GM15510 (cell line): ENCODE data around the gene SRC.

Experiments used
- POLR2A ChIP-seq: IDR thresholded peaks from 3 replicates; pipeline ENCODE4 v1.6.1; 2011; ENCODE audit warnings: borderline replicate concordance; ENCODE audit not compliant: insufficient read length; ENCODE audit errors: extremely low read depth

Gene SRC

DNA sequence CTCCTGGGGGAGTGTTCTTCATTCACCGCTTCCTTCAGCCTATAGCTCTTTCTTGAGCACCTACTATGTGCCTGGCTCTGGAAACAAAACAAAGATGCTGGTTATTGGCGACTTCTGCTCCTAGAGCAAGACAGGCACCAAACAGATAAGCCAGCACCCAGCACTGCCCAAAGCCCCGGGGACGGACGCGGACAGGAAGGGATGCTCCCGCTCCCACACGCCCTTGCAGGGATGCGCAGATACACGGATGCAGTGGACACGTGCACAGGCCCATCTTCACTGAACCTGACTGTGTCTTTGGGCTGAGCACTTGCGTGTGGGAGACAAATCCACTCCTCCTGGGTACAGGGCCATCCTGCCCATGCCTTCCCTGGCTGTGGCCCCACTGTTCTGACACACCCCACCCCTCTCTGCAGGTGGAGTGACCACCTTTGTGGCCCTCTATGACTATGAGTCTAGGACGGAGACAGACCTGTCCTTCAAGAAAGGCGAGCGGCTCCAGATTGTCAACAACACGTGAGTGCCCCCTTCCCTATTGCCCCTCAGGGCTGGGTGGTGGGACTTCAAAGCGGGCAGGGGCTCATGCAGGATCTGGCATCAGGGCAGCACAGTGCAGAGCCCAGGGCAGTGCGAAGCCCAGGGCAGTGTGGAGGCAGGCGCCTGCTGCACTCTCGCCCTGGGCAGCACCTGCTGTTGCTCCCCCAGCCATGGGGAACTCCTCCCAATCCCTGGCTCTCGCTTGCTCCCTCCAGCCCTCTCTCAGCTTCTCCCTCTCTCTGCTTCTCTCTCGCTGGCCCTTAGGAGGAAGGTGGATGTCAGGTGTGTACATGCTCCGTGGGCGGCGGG lies 39.9 kb downstream of the SRC start:
- TF ChIP-seq POLR2A = no peak

DNA sequence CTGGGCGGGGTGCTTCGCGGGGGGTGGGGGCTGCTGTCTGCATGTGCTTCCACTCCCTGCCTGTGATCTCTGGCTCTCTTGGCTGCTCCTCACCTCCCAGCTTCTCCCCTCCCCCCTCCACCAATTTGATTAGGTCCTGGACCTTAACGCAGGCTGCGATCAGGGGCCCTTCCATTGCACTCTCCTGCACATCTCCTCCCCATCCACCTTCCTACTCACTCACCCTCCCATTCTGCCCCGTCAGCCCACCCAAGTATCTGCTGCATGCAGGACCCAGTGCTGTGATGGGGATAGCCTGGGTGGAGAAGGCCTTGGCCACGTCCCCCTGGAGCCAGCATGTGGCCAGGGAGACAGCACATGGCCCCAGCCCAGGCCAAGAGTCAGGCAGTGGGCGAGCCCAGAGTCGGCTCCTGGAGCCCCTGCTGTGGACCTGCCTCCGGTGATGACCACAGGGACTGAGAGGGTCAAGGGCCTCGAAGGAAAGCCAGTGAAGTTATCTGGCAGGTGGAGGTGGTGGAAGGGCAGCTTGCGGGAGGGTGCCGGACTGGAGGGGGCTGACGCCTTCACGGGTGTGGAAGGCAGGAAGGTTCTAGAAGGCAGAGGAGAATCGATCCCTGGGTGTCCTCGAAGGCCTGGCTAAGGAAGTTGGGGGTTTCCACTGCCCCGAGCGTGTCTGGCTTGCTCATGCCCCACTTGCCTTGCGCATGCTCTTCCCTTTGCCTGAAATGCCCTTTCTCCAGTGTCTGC lies 40.7 kb downstream of the SRC start:
- TF ChIP-seq POLR2A = no peak

DNA sequence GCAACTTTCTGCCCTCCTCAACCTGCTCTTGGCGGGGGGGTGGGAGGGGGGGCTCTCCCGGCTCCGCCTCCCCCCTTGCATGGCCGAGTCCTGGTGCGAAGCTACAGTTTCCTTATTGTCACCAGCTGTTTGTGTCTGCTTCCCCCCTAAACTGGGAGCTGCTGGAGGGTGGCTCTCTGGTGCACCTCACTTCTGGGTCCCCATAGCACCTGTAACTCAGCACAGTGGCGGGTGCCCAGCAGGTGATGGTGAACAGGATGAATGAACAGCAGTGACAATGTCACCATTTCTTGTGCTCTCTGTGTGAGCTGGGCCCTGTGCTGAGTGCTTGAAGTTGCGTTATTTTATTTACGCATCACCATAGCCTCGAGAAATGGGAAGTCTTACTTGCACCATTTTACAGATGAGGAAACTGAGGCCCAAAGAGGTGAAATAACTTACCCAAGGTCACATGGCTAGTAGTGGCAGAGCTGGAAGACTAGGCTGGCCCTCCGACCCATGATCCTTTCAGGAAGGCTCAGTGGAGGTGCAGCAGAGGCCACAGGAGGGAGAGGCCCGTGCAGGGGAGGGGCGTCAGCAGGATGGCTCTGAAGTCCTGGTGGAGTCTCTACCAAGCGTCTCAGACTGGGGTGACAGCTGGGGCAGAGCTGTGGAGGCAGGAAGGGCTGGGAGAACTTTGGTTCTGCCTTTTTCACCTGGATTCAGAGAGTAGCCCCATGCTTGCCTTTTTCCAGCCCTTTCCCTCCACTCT lies 41.8 kb downstream of the SRC start:
- TF ChIP-seq POLR2A = no peak

DNA sequence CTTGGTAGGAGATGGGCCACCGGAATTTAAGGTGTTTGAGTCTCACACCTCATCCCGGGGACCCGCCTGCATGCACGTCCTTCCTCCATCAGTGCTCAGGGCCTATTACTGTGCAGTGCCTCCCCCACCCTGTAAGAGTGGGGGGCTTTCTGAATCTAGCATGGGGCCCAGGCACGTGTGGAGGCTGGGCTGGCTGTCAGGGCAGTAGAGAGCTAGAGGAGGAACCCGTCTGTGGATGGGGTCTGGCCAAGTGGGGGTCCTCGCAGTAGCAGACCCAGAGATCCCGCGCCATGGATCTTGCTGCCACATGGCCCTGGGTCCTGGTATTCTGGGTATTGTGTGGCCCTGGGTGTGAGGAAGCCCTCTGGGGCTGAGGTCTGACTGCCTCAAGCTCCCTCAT lies 42.9 kb downstream of the SRC start:
- TF ChIP-seq POLR2A = no peak

DNA sequence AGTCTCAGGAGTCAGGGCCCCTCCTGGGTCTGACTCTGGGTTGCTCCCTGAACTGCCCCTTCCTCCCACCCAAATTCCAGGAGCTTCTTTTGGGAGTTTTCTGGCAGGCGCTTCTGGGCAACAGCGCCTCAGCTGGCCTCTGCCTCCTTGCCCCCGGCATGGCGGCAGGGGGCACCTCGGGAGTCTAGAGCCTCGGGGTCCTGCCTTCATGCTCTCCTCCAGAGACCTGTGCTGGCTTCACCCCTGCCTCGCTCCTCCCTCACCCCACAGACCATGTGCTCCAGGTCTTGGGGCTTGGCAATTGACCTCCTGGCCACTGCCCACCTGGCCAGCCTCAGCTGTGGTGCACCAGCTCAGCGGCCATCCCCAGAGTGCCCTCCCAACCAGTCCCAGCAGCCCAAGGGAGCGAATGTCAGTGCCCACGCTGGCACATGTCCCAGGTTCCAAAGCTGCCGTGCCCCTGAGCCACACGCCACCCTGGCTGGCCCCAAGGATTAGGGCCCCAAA lies 43.4 kb downstream of the SRC start:
- TF ChIP-seq POLR2A = no peak

DNA sequence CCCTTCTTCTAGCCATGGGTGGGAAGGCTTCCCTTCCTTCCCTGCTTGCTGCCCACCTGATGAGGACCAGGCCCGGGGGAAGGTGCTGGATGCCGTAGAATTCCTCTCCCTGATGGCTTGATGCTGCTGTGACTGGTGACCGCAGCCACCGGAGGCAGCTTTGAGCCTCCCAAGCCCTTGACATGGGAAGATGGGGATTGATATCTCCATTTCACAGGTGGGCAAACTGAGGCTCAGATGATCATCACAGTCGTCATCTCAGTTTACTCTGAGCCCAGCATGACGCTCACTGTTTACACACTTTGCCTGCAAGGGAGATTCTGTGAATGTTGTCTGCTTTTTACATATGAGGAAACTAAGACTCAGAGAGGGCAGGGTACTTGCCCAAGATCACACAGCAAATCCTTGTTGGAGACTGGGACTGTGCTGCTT lies 43.9 kb downstream of the SRC start:
- no peak for TF ChIP-seq POLR2A

DNA sequence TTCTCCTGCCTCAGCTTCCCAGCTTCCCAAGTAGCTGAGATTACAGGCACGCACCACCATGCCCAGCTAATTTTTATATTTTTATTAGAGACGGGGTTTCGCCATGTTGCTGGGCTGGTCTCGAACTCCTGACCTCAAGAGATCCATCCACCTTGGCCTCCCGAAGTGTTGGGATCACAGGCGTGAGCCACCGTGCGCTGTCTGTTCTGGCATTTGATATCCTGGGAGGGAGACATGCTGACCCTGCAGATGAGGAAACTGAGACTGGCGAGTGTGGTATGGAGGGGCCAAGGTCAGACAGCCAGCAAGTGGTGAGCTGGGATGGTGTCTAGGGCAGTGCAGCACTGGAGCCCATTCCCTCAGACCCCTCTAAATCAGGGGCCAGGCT lies 44.6 kb downstream of the SRC start:
- TF ChIP-seq POLR2A = no peak

DNA sequence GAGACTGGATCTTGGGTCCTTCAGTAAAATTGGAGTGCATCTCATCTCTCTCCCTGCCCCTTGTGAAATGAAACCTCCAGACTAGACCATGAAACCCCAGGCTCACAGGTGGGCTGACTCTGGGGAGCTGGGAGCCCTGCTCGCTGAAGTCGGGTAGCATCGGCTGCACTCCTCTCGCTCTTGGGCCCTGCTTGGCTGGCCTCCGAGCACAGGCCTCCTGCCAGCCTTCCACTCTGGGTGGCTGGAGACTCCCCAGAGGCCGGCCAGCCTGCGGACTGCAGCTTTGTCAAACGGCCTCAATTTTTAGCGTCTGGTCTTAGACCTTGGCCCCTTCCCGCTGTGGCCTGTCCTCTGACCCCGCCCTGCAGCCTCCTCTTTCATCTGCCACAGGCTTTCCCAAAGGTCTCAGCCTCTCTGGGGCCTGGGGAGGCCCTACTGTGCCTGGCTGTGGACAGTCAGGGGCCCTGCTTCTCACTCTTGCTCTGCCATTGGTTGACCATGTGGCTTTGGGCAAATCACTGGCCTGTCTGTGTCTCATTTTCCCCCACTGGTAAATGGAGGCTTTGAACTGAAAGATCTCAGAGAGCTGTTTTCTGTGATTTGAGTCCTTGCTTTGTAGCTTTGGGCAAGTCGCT lies 45.1 kb downstream of the SRC start:
- TF ChIP-seq POLR2A = no peak

DNA sequence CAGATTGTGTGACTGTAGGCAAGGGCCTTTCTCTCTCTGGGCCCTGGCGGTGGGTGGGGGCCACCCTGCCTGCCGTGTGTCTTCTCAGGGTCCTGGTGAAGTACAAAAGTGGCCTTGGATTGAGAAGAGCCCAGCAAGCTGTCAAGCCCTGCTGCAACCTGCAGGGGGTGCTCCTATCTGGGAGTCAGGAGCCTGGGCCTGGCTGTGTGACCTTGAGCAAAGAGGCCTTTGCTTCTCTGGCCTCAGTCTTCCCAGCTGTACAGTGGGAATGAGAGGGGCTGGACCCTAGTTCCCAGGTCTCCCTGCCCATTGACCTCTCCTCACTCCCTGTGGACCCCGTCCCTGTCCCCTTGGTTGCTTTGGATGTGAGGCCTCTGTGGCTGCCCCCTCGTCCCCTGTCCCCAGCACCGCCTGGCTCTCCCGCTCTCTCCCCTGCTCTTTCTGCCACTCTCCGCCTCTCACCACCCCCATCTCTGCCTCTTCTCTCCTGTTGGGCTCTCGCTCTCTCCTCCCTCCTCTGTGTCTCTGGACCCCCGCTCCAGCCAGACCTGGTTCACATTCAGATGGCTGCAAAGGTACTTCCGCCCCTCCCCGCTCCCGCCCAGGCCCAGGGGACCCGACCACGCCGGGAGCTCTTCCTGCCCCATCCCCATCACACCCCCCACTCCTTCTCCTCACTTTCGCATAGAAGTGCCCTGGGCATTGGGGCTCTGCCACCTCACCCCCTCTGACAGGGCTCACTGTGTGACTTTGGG lies 46.7 kb downstream of the SRC start:
- no peak for TF ChIP-seq POLR2A

DNA sequence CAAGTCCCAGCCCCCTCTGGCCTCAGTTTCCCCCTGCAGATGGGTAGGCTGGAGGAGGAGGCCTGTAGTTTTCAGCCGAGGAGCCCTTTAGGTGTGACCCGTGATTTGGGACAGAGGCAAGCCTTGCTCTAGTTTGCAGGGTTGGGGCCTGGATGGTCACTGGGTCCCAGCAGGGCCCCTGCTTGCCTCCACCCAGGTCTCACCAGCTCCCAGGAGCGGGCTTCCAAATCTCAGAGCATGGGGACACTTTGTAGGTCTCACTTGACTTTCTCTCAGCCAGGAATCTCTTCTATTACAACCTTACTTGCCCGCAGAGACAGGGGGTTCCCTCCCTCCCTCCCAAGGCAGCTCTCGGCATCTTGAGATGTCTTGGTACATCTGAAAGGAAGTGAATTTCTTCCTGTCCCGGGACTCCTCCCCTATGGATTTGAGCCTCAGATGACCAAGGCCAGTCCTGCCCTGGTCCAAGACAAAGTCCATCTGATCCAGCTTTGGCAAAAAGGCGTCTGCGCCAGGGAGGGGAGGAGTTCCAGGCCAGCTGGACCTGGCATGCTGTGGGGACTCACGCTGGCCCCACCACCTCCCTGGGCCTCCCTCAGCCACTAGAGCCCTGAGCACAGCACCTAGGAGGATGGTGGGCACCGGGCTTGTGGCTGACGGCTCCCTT lies 47.4 kb downstream of the SRC start:
- TF ChIP-seq POLR2A = no peak

DNA sequence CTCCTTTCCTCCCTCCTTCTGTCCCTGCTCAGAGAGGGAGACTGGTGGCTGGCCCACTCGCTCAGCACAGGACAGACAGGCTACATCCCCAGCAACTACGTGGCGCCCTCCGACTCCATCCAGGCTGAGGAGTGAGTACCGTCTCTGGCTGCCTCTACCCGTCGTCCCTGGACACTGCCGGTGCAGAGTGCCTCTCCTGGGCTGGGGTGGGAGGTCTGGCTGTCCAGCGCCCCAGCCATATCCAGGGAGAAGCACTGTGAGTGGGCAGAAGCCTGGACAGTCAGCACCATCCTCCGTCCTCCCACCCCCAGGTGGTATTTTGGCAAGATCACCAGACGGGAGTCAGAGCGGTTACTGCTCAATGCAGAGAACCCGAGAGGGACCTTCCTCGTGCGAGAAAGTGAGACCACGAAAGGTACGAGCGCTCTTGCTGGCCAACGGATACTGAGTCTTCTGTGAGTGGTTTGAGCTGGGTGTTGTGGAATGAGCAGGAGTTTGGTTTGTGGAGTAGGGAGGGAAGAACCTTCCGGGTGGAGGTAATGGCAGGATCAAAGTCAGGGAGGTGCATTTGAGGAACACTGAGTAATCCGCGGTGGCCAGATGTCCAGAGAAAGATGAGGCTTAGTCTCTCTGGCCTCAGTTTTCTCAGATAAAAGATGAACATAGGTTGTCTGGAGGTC lies 48.1 kb downstream of the SRC start:
- no peak for TF ChIP-seq POLR2A

DNA sequence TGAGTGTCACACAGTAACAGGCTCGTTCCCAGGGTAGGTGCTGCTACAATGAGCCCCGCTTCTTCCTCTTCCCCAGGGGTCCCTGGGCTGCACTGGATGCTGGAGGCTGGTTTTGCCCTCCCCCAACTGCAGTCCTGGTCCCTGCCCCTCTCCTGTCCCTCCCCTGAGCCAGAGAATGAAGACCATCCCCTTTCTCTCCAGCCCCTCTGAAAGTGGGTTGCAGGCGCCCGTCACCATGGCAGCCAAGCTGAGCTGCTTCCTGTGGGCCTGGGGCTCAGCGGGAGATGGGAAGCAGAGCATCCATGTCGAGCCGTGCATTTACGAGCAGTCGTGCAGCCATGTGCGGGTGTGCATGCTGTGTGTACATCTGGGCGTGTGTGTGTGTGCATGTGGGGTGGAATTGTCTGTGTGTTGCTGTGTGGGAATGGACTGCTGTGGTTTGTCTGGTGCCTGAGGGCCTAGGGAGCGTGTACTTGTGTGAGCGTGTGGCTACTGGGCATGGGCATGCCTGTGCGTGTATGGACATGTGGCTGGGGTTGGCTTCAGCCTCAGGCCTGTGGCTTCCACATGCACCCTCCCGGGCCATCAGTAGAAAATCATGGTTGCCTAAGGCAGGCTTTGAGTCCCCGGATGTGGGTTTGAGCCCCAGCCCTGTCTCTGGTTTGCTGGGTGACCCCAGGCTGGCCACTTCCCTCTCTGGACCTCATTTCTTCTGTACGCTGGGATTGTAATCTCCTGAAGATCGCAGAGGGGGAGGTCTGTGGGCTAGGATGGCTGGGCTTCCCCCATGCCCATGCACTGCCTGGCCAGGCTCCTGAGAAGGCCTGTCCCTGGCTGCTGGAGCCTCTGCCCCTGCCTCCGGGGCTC lies 48.8 kb downstream of the SRC start:
- TF ChIP-seq POLR2A = no peak
